NT2/D1 (cell line): ENCODE measurements around the gene SLC6A9.

Experiments used
- SUZ12 ChIP-seq: IDR thresholded peaks from 2 replicates; pipeline ENCODE4 v1.6.1; 2011; ENCODE audit not compliant: insufficient read length, insufficient read depth; ENCODE audit errors: extremely low read depth
- YY1 ChIP-seq: IDR thresholded peaks from 2 replicates; pipeline ENCODE4 v1.6.1; 2011; ENCODE audit not compliant: insufficient read length, insufficient read depth
- ZNF274 ChIP-seq: IDR thresholded peaks from 2 replicates; pipeline ENCODE4 v1.6.1; 2011; ENCODE audit warnings: mild to moderate bottlenecking, low read depth, low read length

DNA sequence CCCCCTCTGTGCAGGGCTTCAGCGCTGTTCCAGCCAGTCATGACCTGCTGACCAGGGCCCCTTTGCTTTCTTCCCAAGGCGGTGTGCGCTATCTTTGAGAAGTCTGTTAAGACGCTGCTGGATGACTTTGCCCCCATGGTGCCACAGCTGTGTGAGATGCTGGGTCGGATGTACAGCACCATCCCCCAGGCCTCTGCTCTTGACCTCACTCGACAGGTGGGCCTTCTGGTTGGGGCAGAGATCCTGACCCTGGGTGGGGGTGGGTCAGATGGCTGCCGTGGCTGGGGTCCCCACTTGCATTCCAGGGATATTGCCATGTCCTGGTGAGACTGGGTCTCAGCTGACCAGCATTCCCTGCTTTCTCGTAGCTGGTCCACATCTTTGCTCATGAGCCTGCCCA is 70.5 kb downstream of the SLC6A9 start:
- no peak for TF ChIP-seq ZNF274
- no peak for TF ChIP-seq SUZ12
- no peak for TF ChIP-seq YY1
